Astrocyte of the hippocampus (primary cell): ENCODE measurements around the gene CCDC9B.

ENCODE experiments used
- DNase-seq: peaks from one replicate; pipeline ENCODE4 v3.0.0; 2011; ENCODE audit warnings: low read depth, low spot score

CCDC9B gene

DNA sequence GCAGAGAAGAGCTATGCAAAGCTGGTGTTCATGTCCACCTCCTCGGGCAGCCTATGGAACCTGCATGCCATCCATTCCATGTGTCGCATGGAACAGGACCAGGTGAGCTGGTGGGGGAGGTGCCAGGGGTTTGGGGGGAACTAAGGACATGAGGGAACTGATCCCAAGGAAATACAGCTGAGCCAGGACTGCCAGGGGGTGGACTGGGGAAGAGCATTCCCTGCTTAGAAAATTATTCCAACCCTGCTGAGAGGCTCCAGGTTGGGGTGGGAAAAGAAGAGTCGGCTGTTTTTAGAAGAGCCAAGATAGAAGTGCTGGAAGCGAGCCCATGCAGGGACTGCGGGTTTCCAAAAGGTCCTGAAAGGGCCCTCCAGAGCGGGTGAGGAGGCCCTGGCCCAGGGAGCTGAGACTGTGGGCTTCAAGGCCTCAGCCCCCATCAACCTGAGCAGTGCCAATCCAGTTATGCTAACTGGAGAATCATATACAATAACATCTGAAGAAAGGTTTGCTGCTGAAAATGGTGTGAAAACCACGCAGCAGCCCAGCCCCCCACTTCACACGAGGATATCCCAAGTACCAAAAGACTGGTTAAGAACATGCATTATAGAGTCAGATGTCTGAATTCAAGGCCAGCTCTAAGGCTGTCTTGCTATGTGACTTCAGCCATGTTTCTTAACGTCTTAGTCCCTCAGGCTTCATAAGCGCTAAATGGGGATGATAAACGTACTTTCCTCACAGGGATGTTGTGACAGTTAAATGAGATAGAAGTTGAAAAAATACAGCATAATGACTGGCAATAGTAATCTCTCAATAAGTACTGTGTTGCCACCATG is 25.1 kb upstream of the CCDC9B start:
- no peak for DNase-seq

DNA sequence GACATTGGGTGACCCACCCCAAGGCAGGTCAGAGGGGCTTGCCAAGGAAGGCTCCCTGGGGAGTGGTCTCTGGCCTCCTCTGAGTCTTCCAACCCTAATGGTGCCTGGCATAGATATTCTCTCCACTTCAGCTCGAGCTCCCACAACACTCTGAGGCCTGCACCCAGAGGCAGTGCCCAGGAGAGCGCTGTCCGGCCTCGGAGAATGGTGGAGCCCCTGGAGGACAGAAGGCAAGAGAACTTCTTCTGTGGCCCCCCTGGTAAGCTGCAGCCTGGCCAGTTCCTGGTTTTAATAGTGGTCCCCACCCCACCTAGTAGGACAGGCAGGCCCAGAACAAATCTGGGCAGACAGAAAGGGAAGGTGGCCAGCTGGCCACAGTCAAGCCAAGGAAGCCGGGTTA is 24.3 kb upstream of the CCDC9B start:
- no peak for DNase-seq

DNA sequence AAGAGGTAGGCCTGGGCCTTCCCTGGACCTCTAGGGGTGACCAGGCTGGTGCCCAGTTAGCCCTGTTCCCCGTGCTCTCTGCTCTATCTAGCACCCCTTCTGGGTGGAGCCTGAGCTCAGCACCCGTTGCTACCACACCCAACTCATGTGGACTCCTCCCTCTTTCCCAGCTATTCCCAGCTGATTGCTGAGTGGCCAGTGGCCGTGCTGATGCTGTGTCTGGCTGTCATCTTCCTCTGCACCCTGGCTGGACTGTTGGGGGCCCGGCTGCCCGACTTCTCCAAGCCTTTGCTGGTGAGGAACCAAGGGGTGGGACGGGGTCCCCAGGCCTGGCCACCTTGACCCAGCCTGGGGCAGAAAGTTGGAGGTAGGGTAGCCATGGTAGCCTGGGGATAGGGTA is 23.5 kb upstream of the CCDC9B start:
- DNase-seq = no peak

DNA sequence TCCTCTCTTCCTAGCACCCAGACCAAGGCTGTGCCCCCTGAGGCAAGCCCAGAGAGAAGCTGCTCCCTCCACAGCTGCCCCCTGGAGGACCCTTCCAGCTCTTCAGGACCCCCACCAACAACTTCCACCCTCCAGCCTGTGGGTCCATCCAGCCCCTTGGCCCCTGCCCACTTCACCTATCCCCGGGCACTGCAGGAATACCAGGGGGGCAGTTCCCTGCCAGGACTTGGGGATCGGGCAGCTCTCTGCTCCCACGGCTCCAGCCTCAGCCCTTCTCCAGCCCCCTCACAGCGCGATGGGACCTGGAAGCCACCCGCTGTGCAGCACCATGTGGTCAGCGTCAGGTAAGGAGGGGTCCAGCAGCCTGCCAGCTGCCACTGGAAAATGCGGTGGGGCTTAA is 22.9 kb upstream of the CCDC9B start:
- no peak for DNase-seq

DNA sequence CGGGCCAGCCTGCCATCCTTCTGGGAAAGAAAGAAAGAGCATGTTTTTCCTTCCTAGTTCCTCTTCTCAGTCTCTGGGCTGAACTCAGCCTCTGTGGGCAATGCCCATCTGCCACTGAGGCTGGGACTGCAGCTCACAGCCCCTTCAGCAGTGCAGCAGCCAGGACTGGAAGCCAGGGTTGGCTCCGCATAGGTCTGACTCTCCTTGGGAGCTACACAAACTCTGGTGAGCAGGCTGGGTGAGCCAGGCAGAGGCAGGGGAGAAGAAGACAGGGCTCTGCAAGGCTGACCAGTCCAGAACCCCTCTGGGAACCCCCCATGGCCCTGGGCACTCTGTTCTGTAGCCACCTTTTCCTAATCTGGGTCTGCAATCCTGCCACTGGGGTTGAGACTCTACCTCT is 20.9 kb upstream of the CCDC9B start:
- DNase-seq = no peak

DNA sequence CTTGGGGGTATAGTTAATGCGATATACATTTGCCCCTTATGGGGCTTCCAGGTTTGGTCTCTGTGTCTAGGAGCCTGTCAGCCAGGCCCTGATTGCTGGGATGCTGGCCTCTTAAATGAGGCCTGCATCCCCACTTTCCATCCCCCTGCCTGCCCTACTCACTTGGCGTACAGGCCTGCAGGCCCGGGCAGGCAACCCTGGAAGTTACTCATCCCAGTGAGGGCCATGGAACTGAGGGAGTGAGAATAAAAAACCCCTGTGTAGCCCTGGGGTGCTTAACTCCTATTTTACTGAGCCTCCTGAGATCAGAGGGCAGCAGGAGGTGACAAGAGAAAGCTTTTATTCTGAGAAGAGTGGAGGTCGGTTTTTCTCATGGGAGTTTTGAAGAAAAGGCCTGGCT is 19.3 kb upstream of the CCDC9B start:
- DNase-seq = no peak

DNA sequence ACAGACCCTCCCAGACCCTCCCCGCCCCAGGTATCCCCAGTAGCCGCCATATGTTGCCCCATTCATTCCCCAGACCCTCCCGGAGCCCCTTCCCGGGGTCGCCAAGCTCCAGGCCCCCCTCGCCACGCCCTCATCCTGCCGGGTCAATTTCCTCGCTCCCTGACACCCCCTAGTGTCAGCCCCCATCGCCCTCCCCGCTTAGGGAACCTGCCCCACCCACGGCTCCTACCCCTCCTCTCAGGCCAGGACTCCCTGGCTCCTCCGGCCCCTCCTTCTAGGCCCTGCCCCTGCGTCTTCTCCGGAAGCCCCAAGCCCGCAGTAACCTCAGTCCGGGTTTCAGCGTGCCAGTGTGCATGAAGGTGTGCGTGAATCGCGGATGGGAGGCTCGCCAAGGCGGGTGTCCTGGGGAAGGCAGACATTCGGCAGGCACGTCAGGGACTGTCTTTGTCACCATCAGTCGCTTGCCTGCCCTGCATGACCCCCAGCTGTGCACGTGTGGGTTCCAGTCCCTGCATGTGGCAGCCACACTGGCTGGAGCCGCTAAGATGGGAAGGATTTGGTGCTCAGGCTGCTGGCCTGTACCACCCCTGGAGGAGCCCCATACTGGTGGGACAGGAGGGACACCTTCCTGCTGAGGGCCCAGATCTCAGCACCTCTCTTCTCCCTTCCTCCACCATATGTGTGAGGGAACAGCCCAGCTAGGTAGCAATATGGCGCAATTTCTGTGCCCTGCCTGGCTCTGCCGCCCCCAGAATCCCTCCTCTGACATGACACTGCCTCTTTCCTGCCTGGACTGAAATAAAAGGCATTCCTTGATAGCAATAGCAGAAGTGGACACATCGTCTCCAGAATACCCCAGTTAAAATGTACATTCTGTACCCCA is 18.0 kb upstream of the CCDC9B start:
- no peak for DNase-seq

DNA sequence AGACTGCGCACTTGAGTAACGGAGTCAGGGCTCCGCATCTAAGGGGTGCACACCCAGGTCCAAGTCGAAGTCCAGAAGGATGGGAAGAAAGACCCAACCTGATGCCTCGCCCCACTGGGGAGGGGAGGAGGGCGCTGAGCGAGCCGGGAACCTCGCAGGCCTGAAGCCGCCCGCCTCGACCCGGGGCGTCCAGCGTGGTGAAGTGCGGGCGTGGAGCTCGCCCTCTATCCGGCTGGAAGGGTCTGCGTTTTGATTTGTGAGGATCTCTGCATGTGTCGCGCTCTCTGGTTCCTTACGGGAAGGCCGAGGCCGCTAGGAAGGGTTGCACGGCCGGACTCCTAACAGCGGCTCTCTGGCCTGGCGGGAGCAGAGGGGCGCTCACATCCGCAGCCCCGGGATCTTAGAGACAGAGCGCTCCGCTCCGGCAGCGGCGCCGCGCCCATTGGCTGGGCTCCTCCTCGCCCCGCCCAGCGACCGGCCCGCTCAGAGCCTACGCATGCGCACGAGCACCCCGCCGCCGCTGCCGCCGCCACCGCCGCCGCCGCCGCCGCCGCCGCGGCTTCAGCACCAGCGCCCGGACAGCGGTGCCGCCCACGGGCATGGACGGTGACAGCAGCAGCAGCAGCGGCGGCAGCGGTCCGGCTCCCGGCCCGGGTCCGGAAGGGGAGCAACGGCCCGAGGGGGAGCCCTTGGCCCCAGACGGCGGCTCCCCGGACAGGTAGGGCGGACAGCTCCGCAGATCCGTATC is 17.2 kb upstream of the CCDC9B start, which contains the start of gene DISP2:
Gene DISP2 (plus strand): TSS at position 497 of the 748 bp plus-strand sequence. CDS start 103 bp downstream, at position 600.
- peak; percentile 97 for DNase-seq

DNA sequence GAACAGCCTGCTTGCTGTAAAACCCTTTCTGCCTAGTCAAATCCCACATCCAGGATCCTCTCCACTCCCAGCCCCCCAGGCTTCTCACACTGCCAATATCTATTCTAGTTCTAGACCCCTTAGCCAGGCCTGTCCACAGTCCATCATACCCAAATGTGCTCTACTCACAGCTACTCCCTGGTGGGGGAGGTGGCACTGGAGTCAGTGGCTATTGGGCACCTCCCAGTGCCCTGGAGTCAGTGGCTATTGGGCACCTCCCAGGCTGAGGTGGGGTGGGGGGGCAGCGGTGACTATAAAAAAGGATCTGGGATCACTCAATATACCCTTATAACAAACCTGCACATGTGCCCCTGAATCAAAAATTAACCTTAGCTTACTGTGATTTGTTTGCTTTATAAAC is 16.5 kb upstream of the CCDC9B start:
- no peak for DNase-seq

DNA sequence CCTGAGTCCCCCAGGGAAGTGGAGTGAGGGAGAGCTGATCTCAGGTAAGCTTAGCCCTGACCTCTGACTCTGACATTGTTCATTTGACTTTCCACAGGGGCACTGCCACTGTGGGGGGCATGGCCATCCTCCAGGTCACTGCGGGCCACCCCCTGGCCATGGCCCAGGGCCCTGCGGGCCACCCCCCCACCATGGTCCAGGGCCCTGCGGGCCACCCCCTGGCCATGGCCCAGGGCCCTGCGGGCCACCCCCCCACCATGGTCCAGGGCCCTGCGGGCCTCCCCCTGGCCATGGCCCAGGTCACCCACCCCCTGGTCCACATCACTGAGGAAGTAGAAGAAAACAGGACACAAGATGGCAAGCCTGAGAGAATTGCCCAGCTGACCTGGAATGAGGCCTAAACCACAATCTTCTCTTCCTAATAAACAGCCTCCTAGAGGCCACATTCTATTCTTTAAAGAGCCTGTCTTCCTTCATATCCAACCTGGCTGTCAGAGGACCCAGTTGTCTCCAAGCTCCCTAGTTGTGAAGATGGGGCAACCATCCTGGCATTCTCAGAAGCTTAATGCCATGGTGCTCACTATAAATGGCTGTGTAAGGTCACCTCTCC is 15.3 kb upstream of the CCDC9B start:
- no peak for DNase-seq

DNA sequence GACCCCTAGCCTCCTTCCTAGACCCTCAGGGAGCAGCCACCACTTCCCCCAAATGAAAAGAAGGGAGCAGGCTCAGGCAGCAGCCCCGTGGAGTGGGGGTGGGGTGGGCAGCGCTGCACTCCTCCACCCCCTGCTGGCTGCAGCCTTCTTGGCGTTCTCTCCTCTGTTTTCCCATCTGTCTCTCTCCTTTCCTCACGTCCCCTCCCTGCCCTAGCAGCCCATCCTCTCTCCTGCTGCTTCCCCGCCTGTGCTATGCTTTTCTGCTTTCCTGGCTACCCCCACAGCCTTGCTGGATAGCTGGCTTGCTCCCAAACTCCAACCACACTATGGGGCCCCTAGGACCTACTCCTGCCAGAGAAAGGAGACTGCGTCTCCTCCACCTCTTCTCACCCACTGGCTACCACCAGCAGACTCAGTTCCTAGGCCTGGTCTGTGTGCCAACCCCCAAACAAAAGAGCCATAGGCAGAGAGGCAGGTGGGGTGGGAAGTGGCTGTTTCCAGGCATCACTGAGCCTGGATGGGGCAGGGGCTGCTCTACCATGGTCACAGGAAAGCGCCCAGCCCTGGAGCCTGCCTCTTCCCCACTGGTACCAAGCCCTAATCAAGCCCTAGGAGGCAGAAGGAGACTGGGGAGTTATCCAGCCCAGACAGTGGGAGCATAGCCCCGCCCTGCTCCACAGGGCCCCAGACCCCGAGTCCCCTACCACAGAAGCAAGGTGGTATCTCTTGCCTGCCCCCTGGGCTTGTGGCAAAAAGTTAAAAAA is 13.9 kb upstream of the CCDC9B start:
- DNase-seq = peak; percentile 72

DNA sequence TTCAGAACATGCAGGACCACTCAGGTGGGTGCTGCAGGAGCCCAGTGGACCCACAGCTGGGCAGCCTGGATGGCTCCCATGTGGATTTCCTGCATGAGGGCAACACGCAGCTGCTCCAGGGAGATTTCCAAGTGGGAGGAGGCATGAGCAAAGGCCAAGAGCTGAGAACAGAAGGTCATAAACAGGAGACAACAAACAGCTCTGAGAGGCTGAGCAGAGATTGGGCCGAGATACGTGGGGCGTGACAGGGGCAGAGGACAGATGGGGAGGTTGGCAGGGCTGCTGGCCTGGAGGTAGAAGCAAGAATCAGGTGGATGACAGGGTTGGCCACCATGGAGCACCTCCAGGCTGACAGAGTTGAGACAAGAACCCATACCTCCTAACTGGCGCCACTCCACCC is 13.0 kb upstream of the CCDC9B start:
- DNase-seq = no peak

DNA sequence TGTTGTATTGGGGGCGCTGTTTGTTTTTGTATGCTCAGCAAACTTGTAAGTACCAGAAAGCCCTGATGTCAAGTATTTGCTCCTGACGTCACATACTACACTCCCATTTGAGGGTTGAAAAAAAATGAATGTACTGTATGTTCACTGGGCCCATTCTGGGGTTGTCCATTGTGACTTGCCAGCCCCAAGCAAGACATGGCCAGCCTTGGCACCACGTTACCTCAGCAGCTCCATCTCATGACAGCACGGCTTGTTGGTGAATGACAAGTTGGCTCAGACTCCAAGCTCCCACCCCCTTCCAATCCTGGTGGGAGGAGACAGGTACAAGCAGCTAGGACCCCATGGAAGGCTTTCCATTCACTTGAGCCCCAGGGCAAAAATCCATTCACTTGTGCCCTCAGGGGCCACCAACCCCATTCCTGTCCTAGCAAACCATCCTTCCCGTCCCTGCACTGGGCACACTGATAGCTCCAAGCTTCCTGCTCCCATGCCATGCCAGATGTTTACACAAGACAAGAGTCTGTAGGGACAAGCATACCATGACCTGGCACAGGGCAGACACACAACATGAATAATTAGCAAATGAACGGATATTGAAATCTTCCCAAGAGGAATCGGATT is 11.7 kb upstream of the CCDC9B start:
- DNase-seq = no peak

DNA sequence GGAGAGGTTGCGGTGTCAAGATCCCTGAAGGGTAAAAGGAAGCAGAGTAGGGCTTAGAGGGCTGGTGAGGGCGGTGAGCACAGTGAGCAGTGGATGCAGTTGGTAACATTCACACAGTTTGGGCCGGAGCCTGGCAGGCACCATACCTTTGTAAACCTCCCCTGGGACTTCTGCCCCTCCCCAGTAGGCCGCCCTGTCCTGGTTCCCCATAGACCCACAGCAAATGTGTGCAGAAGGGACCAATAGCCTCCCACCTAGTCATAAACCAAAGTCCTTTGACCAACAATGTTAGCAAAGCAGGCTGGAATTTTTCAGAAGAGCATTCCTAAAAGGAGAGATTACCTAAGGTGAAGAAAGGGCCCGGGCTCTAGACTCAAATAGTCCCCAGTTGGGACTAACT is 8.4 kb upstream of the CCDC9B start:
- no peak for DNase-seq

DNA sequence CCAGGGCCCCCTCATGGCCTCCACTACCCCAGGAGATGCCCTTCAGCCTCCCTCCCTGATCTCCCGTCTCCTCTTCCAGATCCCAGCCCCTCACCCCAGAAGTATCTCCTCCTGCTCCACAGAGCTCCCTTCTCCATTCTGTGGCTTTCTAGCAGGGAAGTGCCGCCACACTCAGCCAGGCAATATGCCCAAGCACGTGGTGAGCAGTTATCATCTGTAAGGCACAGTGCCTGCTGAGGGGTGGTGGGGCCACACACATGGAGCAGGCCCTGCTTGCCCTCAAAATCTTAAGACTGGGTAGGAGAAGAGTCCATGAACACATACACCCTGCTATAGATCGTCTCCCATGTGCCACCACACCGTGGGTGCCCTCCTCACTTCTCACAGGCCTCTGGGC is 7.7 kb upstream of the CCDC9B start:
- no peak for DNase-seq

DNA sequence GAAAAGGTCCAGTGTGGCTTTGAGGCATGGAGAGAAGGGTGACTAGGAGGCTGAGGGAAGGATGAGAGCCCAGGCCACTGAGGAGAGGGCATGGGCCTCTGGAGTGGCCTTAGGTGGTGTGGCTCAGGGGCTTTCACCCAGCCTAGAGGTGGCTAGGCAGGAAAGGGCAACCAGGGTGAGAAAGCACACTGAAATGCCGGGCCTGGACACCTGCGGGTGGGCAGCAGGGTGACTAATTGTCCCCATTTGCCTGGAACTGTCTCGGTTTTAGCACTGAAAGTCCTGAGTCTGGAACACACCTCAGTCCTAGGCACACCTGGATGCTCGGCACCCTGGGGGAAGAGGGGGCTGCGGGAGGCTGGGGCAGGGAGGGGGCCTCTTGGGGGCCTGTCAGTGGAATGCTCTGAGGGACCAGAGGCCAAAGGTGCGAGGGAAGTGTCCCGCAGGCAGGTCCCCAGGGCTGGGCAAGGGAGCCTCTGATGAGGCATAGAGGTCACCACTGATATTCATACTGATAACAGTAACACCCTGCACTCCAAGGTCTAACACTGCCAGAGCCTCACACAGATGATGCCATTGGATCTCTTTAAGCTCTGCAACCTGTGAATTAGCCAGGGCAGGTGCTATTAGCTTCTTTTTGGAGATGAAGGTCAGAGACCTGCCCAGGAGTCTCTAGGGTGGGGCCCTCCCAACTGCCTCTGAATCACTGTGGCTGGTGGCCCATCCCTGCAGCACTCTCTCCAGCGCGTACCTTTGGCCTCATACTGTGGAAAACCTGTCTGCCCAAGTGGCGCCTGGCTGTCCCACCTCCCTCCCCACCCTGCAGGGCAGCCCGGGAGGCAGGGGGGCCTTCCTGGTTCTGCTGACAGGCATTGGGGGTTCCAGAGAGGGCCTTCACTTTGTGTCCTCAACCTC is 7.1 kb upstream of the CCDC9B start:
- DNase-seq = no peak

DNA sequence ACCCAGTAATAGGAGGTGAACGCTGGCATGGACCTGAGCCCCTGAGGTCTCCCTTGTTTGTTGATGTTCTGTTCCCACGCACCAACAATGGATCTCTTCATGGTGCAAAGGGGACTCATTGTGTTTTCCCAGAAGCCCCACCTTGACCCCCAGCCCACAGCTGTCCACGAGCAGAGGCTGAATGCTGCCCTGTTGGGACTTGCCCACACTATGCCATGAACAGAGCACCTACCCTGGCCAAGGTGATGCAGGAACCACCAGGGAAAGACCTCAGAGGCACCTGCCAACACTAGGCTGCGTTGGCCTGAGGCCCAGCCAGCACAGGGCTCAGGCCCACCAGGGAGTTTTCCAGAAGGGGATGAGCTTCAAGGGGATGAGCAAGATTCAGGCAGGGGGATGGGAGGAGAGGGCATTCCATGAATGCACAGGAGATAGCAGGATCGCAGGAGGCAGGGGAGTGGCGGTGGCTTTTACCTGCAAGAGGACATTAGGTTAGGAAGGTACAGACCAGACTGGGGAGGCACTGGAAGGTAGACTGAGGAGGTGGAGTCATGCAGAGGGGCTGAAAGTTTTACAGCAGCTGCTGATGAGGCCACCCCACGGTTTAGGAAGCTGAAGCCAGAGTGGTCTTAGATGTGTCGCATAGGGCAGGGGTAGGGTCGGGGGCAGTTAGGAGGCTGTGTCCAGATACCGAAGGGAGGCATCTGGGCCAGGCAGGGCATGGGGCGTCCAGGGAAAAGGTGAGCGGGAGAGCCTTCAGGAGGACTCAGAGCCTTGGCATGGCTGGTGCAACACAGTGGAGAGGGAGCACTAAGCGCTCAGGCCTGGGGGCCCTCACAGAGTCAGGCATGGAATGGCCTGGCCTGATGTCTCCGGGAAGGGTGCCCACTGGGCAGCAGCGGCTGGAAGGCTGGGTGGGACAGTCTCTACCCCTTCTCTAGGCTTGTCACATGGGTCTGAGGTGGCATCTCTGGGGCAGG is 6.1 kb upstream of the CCDC9B start:
- no peak for DNase-seq
